ENCODE data around the gene EGFL8.

DNA sequence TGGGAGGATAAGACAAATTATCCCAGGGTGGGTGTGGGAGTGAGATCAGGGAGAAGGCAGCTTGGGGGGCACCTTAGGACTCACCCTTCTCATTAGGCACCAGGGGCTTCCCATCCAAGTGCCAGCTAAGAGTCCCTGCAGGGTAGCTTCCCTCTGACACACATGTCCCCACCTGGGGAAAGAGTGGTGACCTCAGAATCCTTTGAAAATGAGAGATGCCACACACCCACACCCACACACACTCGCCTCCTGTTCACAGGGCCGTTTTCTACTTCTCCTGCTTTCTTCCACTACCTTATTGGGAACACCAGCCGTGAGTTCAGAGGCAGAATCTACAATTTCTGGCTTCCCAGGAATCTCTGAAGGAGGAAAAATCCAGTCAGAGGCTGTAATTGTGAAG is 18.6 kb downstream of the EGFL8 start:
- TF ChIP-seq CTCF (IDR thresholded peaks at IDR 0.05; ENCODE audit: low read depth, low read length), result no peak
- TF ChIP-seq, protein P1, sequence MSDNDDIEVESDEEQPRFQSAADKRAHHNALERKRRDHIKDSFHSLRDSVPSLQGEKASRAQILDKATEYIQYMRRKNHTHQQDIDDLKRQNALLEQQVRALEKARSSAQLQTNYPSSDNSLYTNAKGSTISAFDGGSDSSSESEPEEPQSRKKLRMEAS (IDR thresholded peaks at IDR 0.05; ENCODE audit: low read depth, low read length), result no peak
- no peak for TF ChIP-seq POLR2A (IDR thresholded peaks at IDR 0.05; ENCODE audit: extremely low read depth, insufficient read length)
- no peak for TF ChIP-seq MYC (IDR thresholded peaks at IDR 0.05; ENCODE audit: low read depth, low read length)

Data from NB4 (cell line).